Measurements from ENCODE around the gene PRRC2A. TPM values are rescaled to one million over a fixed set of nuclear protein-coding genes. Genes with fewer than 3 reads are reported as not detected.

PRRC2A gene
- polyA plus RNA-seq, 1 donor (not counting 4 experiments of a cell fraction or from before 2014, with no cell fraction given), result 20.5 TPM

GRCh38 chr6:31586008-31586407 lies 34.5 kb upstream of the PRRC2A start, which contains the start of gene LST1:
Gene LST1, plus strand, starts transcription at chr6:31586277. Its CDS starts 1,023 bp downstream, at chr6:31587300.
- Histone ChIP-seq H3K9me3 (ENCODE audit: control insufficient read depth, low read depth, low read length) (no peaks in the 10 kb centered on the region), H2AFZ (ENCODE audit: control insufficient read depth, low read length) (no peak within 1 kb of the TSS), H3K9ac (ENCODE audit: control insufficient read depth, extremely low read depth, insufficient read depth, low read length) (no peak within 1 kb of the TSS), H3K4me2 (ENCODE audit: control insufficient read depth, extremely low read depth, insufficient read depth, low read depth, low read length) (no peak within 1 kb of the TSS), H3K9me1 (ENCODE audit: control insufficient read depth, extremely low read depth, insufficient read depth, low read length) (no peaks in the 10 kb centered on the region), H3K27me3 (ENCODE audit: control insufficient read depth, extremely low read depth, insufficient read depth, low read length) (peaks cover 3% of the 10 kb centered on the region), H3K4me1 (ENCODE audit: control insufficient read depth, extremely low read depth, insufficient read depth, low read length) (peaks cover 4% of the 10 kb centered on the region), H4K20me1 (ENCODE audit: control insufficient read depth, extremely low read depth, insufficient read depth, low read length) (no peaks in the 10 kb centered on the region), H3K27ac (ENCODE audit: control insufficient read depth, insufficient read depth, low read length) (no peak within 1 kb of the TSS), H3K79me2 (ENCODE audit: control insufficient read depth, insufficient read depth, low read length) (no peaks in the 10 kb centered on the region), H3K36me3 (ENCODE audit: control insufficient read depth in 2 of 2, extremely low read depth in 1 of 2, insufficient read depth in 2 of 2, low read length in 2 of 2) (no peaks in the 10 kb centered on the region), H3K4me3 (ENCODE audit: control insufficient read depth in 2 of 3, extremely low read depth in 1 of 3, insufficient read depth in 2 of 3, low read depth in 1 of 3, low read length in 3 of 3) (no peak within 1 kb of the TSS)
- dilution Hi-C loops (cut with MboI; ENCODE audit: extremely low pct_ligation_motif_present, low sequenced_read_pairs), result no loop called here
- TF ChIP-seq EZH2 (IDR thresholded peaks at IDR 0.05; ENCODE audit: low read length), result no peak
- TF ChIP-seq CTCF (optimal IDR thresholded peaks at IDR 0.05 in 1 of 3, IDR thresholded peaks at IDR 0.05 in 1 of 3, conservative IDR thresholded peaks at IDR 0.05 in 1 of 3; ENCODE audit: extremely low read depth in 1 of 3, insufficient read depth in 2 of 3, low read length in 3 of 3), result no peak
- DNase-seq (ENCODE audit: low read depth, low spot score), result no peak
- no peak for FAIRE-seq

- H3K79me2 ChIP-seq (ENCODE audit: control insufficient read depth, insufficient read depth, low read length), result no peaks in the 10 kb centered on the region
- H3K27me3 ChIP-seq (ENCODE audit: control insufficient read depth, extremely low read depth, insufficient read depth, low read length), result peaks cover 3% of the 10 kb centered on the region
- no peaks in the 10 kb centered on the region for H3K9me3 ChIP-seq (ENCODE audit: control insufficient read depth, low read depth, low read length)
- H3K9me1 ChIP-seq (ENCODE audit: control insufficient read depth, extremely low read depth, insufficient read depth, low read length), result no peaks in the 10 kb centered on the region
- H3K4me3 ChIP-seq (ENCODE audit: control insufficient read depth in 2 of 3, extremely low read depth in 1 of 3, insufficient read depth in 2 of 3, low read depth in 1 of 3, low read length in 3 of 3), result no peak overlapping the region
- FAIRE-seq (no peak), DNase-seq (ENCODE audit: low read depth, low spot score) (no peak)
- H3K4me2 ChIP-seq (ENCODE audit: control insufficient read depth, extremely low read depth, insufficient read depth, low read depth, low read length), result no peak overlapping the region
- no peak for TF ChIP-seq CTCF (optimal IDR thresholded peaks at IDR 0.05 in 1 of 3, IDR thresholded peaks at IDR 0.05 in 1 of 3, conservative IDR thresholded peaks at IDR 0.05 in 1 of 3; ENCODE audit: extremely low read depth in 1 of 3, insufficient read depth in 2 of 3, low read length in 3 of 3)
- TF ChIP-seq EZH2 (IDR thresholded peaks at IDR 0.05; ENCODE audit: low read length), result no peak
- H4K20me1 ChIP-seq (ENCODE audit: control insufficient read depth, extremely low read depth, insufficient read depth, low read length), result no peaks in the 10 kb centered on the region
- H3K4me1 ChIP-seq (ENCODE audit: control insufficient read depth, extremely low read depth, insufficient read depth, low read length), result peaks cover under 1% of the 10 kb centered on the region
- dilution Hi-C loops (cut with MboI; ENCODE audit: extremely low pct_ligation_motif_present, low sequenced_read_pairs), result no loop called here
- no peaks in the 10 kb centered on the region for H3K36me3 ChIP-seq (ENCODE audit: control insufficient read depth in 2 of 2, extremely low read depth in 1 of 2, insufficient read depth in 2 of 2, low read length in 2 of 2)
- no peak overlapping the region for H2AFZ ChIP-seq (ENCODE audit: control insufficient read depth, low read length)
- H3K27ac ChIP-seq (ENCODE audit: control insufficient read depth, insufficient read depth, low read length), result no peak overlapping the region
- H3K9ac ChIP-seq (ENCODE audit: control insufficient read depth, extremely low read depth, insufficient read depth, low read length), result no peak overlapping the region
Observed at GRCh38 chr6:31586599-31587281, 33.8 kb upstream of the PRRC2A start.
